H9 (cell line): Measurements from ENCODE around the gene UVSSA. TPM values are rescaled to one million over a fixed set of nuclear protein-coding genes. Genes with fewer than 3 reads are reported as not detected.

Experiments
- DNase-seq: peaks from one replicate; pipeline ENCODE4 v3.0.0-alpha.2; 2017
- H2AFZ ChIP-seq: one replicate; pipeline ENCODE4 v1.6.1; 2013; ENCODE audit warnings: mild to moderate bottlenecking, low read length, control low read depth, moderate library complexity
- H2AK5ac ChIP-seq: 2 replicates; pipeline ENCODE4 v1.6.1; 2013; ENCODE audit warnings: low read length, control low read depth, mixed read lengths; ENCODE audit not compliant: insufficient read length
- H2BK120ac ChIP-seq: one replicate; pipeline ENCODE4 v1.6.1; 2013; ENCODE audit warnings: low read depth, mild to moderate bottlenecking, low read length, control low read depth, inconsistent platforms; ENCODE audit not compliant: poor library complexity, severe bottlenecking
- H2BK12ac ChIP-seq: 2 replicates; pipeline ENCODE4 v1.6.1; 2013; ENCODE audit warnings: low read length, control low read depth, mixed read lengths, low read depth; ENCODE audit not compliant: insufficient read length
- H2BK15ac ChIP-seq: 2 replicates; pipeline ENCODE4 v1.6.1; 2013; ENCODE audit warnings: low read depth, low read length, control low read depth
- H2BK20ac ChIP-seq: one replicate; pipeline ENCODE4 v1.6.1; 2013; ENCODE audit warnings: low read depth, mild to moderate bottlenecking, low read length, control low read depth, inconsistent platforms; ENCODE audit not compliant: poor library complexity, severe bottlenecking
- H2BK5ac ChIP-seq: 2 replicates; pipeline ENCODE4 v1.6.1; 2013; ENCODE audit warnings: low read length, control low read depth, mixed read lengths; ENCODE audit not compliant: insufficient read length
- H3K14ac ChIP-seq: 2 replicates; pipeline ENCODE4 v1.6.1; 2013; ENCODE audit warnings: low read length, control low read depth; ENCODE audit not compliant: insufficient read depth
- H3K18ac ChIP-seq: 2 replicates; pipeline ENCODE4 v1.6.1; 2013; ENCODE audit warnings: low read depth, mild to moderate bottlenecking, mixed read lengths, low read length, control low read depth; ENCODE audit not compliant: insufficient read length
- H3K23ac ChIP-seq: 2 replicates; pipeline ENCODE4 v1.6.1; 2013; ENCODE audit warnings: low read length, control low read depth, mixed read lengths, low read depth; ENCODE audit not compliant: insufficient read length
- H3K23me2 ChIP-seq: 2 replicates; pipeline ENCODE4 v1.6.1; 2013; ENCODE audit warnings: low read depth, mild to moderate bottlenecking, mixed read lengths, low read length, control low read depth; ENCODE audit not compliant: insufficient read length, poor library complexity, severe bottlenecking
- H3K27ac ChIP-seq: 2 replicates; pipeline ENCODE4 v1.5.1; 2013; ENCODE audit warnings: low read length, control low read depth, mixed read lengths, low read depth; ENCODE audit not compliant: insufficient read length
- H3K27me3 ChIP-seq: 2 replicates; pipeline ENCODE4 v1.6.1; 2013; ENCODE audit warnings: low read length, control low read depth, inconsistent platforms; ENCODE audit not compliant: insufficient read depth
- H3K4ac ChIP-seq: 2 replicates; pipeline ENCODE4 v1.6.1; 2013; ENCODE audit warnings: low read depth, mild to moderate bottlenecking, control low read depth, inconsistent platforms, low read length, moderate library complexity
- H3K4me1 ChIP-seq: 2 replicates; pipeline ENCODE4 v1.6.1; 2013; ENCODE audit warnings: low read length, control low read depth, inconsistent platforms; ENCODE audit not compliant: insufficient read depth
- H3K4me2 ChIP-seq: 2 replicates; pipeline ENCODE4 v1.6.1; 2013; ENCODE audit warnings: low read length, control low read depth, mixed read lengths; ENCODE audit not compliant: insufficient read length, insufficient read depth
- H3K56ac ChIP-seq: 2 replicates; pipeline ENCODE4 v1.6.1; 2013; ENCODE audit warnings: low read depth, mild to moderate bottlenecking, mixed read lengths, low read length, control low read depth; ENCODE audit not compliant: insufficient read length
- H3K79me1 ChIP-seq: 2 replicates; pipeline ENCODE4 v1.6.1; 2013; ENCODE audit warnings: low read depth, mild to moderate bottlenecking, moderate library complexity, low read length, control low read depth, inconsistent platforms; ENCODE audit not compliant: insufficient read depth, poor library complexity, severe bottlenecking
- H3K79me2 ChIP-seq: 2 replicates; pipeline ENCODE4 v1.6.1; 2013; ENCODE audit warnings: low read length, control low read depth, inconsistent platforms; ENCODE audit not compliant: insufficient read depth
- H3K9ac ChIP-seq: 2 replicates; pipeline ENCODE4 v1.6.1; 2013; ENCODE audit warnings: low read length, control low read depth, mixed read lengths; ENCODE audit not compliant: insufficient read length; ENCODE audit errors: extremely low read depth
- H3K9me3 ChIP-seq: one replicate; pipeline ENCODE4 v1.6.1; 2013; ENCODE audit warnings: low read depth, low read length, inconsistent platforms; ENCODE audit not compliant: control insufficient read depth
- H3T11ph ChIP-seq: one replicate; pipeline ENCODE4 v1.6.1; 2013; ENCODE audit warnings: mild to moderate bottlenecking, low read length, control low read depth, inconsistent platforms
- H4K20me1 ChIP-seq: one replicate; pipeline ENCODE4 v1.6.1; 2013; ENCODE audit not compliant: control insufficient read depth, insufficient read length, insufficient read depth
- H4K5ac ChIP-seq: 2 replicates; pipeline ENCODE4 v1.6.1; 2013; ENCODE audit warnings: low read depth, mild to moderate bottlenecking, mixed read lengths, low read length, control low read depth; ENCODE audit not compliant: insufficient read length
- H4K8ac ChIP-seq: replicated peaks from 2 replicates; pipeline ENCODE4 v1.6.1; 2013; ENCODE audit warnings: low read length, control low read depth, mixed read lengths, low read depth; ENCODE audit not compliant: insufficient read length
- H4K91ac ChIP-seq: 2 replicates; pipeline ENCODE4 v1.6.1; 2013; ENCODE audit warnings: low read depth, mild to moderate bottlenecking, moderate library complexity, mixed read lengths, low read length, control low read depth; ENCODE audit not compliant: insufficient read length
- H3K27ac Mint-ChIP-seq, 3 experiments: 2 replicates in 2 of 3; 3 replicates in 1 of 3; pipeline ENCODE4 v1.8.0; 2020 to 2021; ENCODE audit warnings: mixed read lengths in 3 of 3, mild to moderate bottlenecking in 1 of 3, moderate library complexity in 1 of 3
- H3K27me3 Mint-ChIP-seq: 2 replicates; pipeline ENCODE4 v1.8.0; 2021; ENCODE audit warnings: low read depth, mild to moderate bottlenecking, moderate library complexity, mixed read lengths
- H3K36me3 Mint-ChIP-seq, 3 experiments: 2 replicates in 2 of 3; 3 replicates in 1 of 3; pipeline ENCODE4 v1.8.0; 2020 to 2021; ENCODE audit warnings: low read depth in 3 of 3, mixed read lengths in 3 of 3; ENCODE audit not compliant: insufficient read depth in 1 of 3
- H3K4me1 Mint-ChIP-seq, 2 experiments: 2 replicates each; pipeline ENCODE4 v1.8.0; 2020; ENCODE audit warnings: mixed read lengths in 2 of 2
- H3K4me3 Mint-ChIP-seq, 2 experiments: 2 replicates in 1 of 2; 3 replicates in 1 of 2; pipeline ENCODE4 v1.8.0; 2020 to 2021; ENCODE audit warnings: mild to moderate bottlenecking in 2 of 2, mixed read lengths in 2 of 2, moderate library complexity in 1 of 2
- H3K9me3 Mint-ChIP-seq, 2 experiments: 2 replicates in 1 of 2; 3 replicates in 1 of 2; pipeline ENCODE4 v1.8.0; 2020; ENCODE audit warnings: mild to moderate bottlenecking in 2 of 2, mixed read lengths in 2 of 2, moderate library complexity in 1 of 2
- CTCF ChIP-seq: fragments of 200-600 bp; sonication (generic); conservative IDR thresholded peaks from 3 replicates; pipeline ENCODE4 v1.8.0; 2021; ENCODE audit warnings: antibody characterized with exemption, mild to moderate bottlenecking
- WGBS: extraction: QIAGEN DNeasy Blood & Tissue Kit; methylation state at CpG from one replicate; pipeline ENCODE4 v1.1.7; 2013; ENCODE audit warnings: missing lambda C conversion rate, low lambda C conversion rate, mixed read lengths; ENCODE audit not compliant: insufficient read length; ENCODE audit errors: extremely low coverage; 5-methylcytosine and 5-hydroxymethylcytosine counted together
- total RNA-seq: library from RNA; stranded (reverse); gene quantifications from 2 replicates; pipeline ENCODE4 v1.2.1, GENCODE V29; 2021

The UVSSA gene
- total RNA-seq, 1 experiment from 2014 or later = 15.9 TPM

DNA sequence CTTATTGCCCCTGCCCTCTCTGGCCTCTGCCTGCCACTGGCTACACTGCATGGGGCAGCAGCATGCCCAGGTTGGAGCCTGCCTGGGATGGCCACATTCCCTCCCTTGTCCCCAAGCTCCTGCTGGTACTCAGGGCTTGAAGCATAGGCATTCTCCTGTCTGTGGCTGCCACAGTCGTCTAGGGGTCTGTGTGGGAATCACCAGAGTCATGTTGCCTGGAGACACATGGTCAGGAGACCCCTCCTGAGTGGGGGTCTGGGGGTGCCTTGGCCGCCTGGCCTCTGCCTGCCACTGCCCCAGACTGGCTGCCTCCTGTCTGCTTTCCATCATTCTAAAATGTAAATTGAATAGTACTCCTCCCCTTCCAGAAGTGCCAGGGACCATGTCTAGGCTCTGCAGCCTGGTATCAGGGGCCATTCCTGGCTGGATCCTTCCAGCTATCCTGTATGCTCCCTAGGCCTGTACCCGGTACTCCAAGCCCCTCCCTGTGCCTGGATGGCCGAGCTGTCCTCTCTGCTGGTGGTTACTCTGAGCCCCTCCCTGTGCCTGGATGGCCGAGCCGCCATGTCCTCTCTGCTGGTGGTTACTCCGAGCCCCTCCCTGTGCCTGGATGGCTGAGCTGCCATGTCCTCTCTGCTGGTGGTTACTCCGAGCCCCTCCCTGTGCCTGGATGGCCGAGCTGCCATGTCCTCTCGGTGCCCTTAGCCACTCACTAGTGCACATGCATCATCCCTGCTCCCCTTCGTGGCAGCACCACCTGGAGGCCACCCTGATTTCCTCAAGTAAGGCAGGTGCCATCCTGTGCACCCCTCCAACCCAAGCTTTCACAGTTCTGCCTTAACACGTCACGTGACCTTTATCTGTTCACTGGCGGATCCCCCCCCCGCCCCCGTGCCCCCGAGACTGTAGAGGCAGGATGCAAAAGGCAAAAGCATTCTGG, 64.7 kb downstream of the UVSSA start:
- H2BK15ac ChIP-seq = no peak overlapping the region
- H3K9ac ChIP-seq = no peak overlapping the region
- Mint-ChIP-seq H3K27ac (no peak overlapping the region), H3K4me1 (peaks cover 4 to 13% of the 10 kb centered on the region in 2 experiments; a peak in 3 of 4 replicates), H3K4me3 (no peak overlapping the region), H3K27me3 (peaks cover 65% of the 10 kb centered on the region), H3K36me3 (peaks cover 0 to 2% (median 0%) of the 10 kb centered on the region in 3 experiments; a peak in 3 of 7 replicates), H3K9me3 (peaks cover 0 to 2% of the 10 kb centered on the region in 2 experiments; a peak in 3 of 5 replicates)
- no peak overlapping the region for H3T11ph ChIP-seq
- peaks cover 5% of the 10 kb centered on the region for H3K23me2 ChIP-seq
- no peak overlapping the region for H3K18ac ChIP-seq
- H3K27ac ChIP-seq = no peak overlapping the region
- no peak overlapping the region for H2BK20ac ChIP-seq
- peak; percentile 37 for DNase-seq
- no peak overlapping the region for H3K14ac ChIP-seq
- H2AK5ac ChIP-seq = no peak overlapping the region
- H2BK5ac ChIP-seq = no peak overlapping the region
- H3K4me1 ChIP-seq = no peaks in the 10 kb centered on the region; the same call in 1 of the 2 replicates
- H3K79me1 ChIP-seq = no peaks in the 10 kb centered on the region
- H3K79me2 ChIP-seq = no peaks in the 10 kb centered on the region
- no peak overlapping the region for H4K5ac ChIP-seq
- no peak overlapping the region for H4K8ac ChIP-seq
- H3K9me3 ChIP-seq = no peaks in the 10 kb centered on the region
- WGBS = no CpG with 5 or more reads among the region's 17 CpGs
- H3K4me2 ChIP-seq = no peak overlapping the region
- H2BK120ac ChIP-seq = no peak overlapping the region
- H4K20me1 ChIP-seq = no peaks in the 10 kb centered on the region
- no peak overlapping the region for H4K91ac ChIP-seq
- H3K23ac ChIP-seq = no peak overlapping the region
- H2AFZ ChIP-seq = no peak overlapping the region
- no peak overlapping the region for H3K4ac ChIP-seq
- no peak overlapping the region for H2BK12ac ChIP-seq
- H3K56ac ChIP-seq = no peak overlapping the region
- peak; percentile 32; the same call in 2 of the 3 replicates for TF ChIP-seq CTCF
- H3K27me3 ChIP-seq = peaks cover 44% of the 10 kb centered on the region
